SH-SY5Y (cell line): Measurements from ENCODE around the gene FGF1.

Experiments
- GATA2 ChIP-seq: IDR thresholded peaks from 2 replicates; pipeline ENCODE4 v1.6.1; 2011; ENCODE audit warnings: mild to moderate bottlenecking, low read depth, low read length
- GATA3 ChIP-seq: IDR thresholded peaks from 2 replicates; pipeline ENCODE4 v1.6.1; 2011; ENCODE audit warnings: low read depth, mild to moderate bottlenecking, low read length, moderate library complexity

- TF ChIP-seq GATA2 (no peak), GATA3 (no peak)
Measured at GRCh38 chr5:142683881-142684505, 1.9 kb downstream of the FGF1 start.
